ENCODE measurements around the gene ZNF611. TPM values are rescaled to one million over a fixed set of nuclear protein-coding genes. Genes with fewer than 3 reads are reported as not detected.
"Not testable (repeated sequence)": the region's sequence is repeated elsewhere in the genome, so short reads cannot be mapped to it uniquely, and the experiment has no call there.

The ZNF611 gene
- total RNA-seq, 1 experiment from 2014 or later, result 22.4 TPM

- Mint-ChIP-seq H3K9me3 (peaks cover 23% of the 10 kb centered on the region), H3K4me3 (no peak overlapping the region), H3K36me3 (peaks cover 64% of the 10 kb centered on the region), H3K4me1 (peaks cover 14% of the 10 kb centered on the region), H3K27me3 (ENCODE audit: low read depth) (peaks cover 28% of the 10 kb centered on the region), H3K27ac (no peak overlapping the region)
- ATAC-seq (no peak), DNase-seq (ENCODE audit: low spot score) (no peak)
- POLR2A ChIA-PET, result no interaction called here
- TF ChIP-seq JUN (CRISPR knock-in tag; IDR thresholded peaks at IDR 0.05) (no peak), ZNF232 (CRISPR knock-in tag; IDR thresholded peaks at IDR 0.05) (no peak), ZNF121 (CRISPR knock-in tag; IDR thresholded peaks at IDR 0.05) (no peak), NR2C2 (CRISPR knock-in tag; IDR thresholded peaks at IDR 0.05) (no peak), EMX1 (CRISPR knock-in tag; IDR thresholded peaks at IDR 0.05) (no peak), HMGXB4 (CRISPR knock-in tag; IDR thresholded peaks at IDR 0.05) (no peak), ZSCAN18 (CRISPR knock-in tag; IDR thresholded peaks at IDR 0.05) (no peak), ZNF416 (CRISPR knock-in tag; IDR thresholded peaks at IDR 0.05) (no peak), FOXJ3 (CRISPR knock-in tag; IDR thresholded peaks at IDR 0.05; ENCODE audit: borderline replicate concordance) (no peak), MLX (CRISPR knock-in tag; IDR thresholded peaks at IDR 0.05) (no peak), TEAD4 (CRISPR knock-in tag; IDR thresholded peaks at IDR 0.05) (no peak), NFE2L1 (CRISPR knock-in tag; IDR thresholded peaks at IDR 0.05) (no peak)
- CTCF ChIA-PET, result no interaction called here
Observed at GRCh38 chr19:52722062-52723003, 12.5 kb downstream of the ZNF611 start.

- H3K4me3 Mint-ChIP-seq, POLR2A ChIA-PET: not testable (repeated sequence)
- H3K36me3 Mint-ChIP-seq, result peaks cover 63% of the 10 kb centered on the region
Observed at GRCh38 chr19:52720541-52720940, 14.3 kb downstream of the ZNF611 start.

GRCh38 chr19:52716522-52716921, 18.3 kb downstream of the ZNF611 start:
- peaks cover 60% of the 10 kb centered on the region for H3K27me3 Mint-ChIP-seq (ENCODE audit: low read depth)
- POLR2A ChIA-PET, result no interaction called here
- ATAC-seq, result peak; percentile 98
- CTCF ChIA-PET, result interaction anchor here (0.6 kb wide), 2 partner anchors 9 to 445 kb away, joined by 3 read pairs; no protein-coding TSS in a partner anchor
- TF ChIP-seq ETV6 (CRISPR knock-in tag; IDR thresholded peaks at IDR 0.05), result peak; percentile 48; the same call in 1 of the 2 replicates
- no peak for TF ChIP-seq E2F1 (CRISPR knock-in tag; IDR thresholded peaks at IDR 0.05)
- TF ChIP-seq CREB1 (CRISPR knock-in tag; IDR thresholded peaks at IDR 0.05), result no peak
- peak; percentile 90 for TF ChIP-seq ZNF121 (CRISPR knock-in tag; IDR thresholded peaks at IDR 0.05)
- TF ChIP-seq ZNF416 (CRISPR knock-in tag; IDR thresholded peaks at IDR 0.05), result no peak
- TF ChIP-seq FOXP1 (CRISPR knock-in tag; IDR thresholded peaks at IDR 0.05; ENCODE audit: borderline replicate concordance), result no peak
- no peak for TF ChIP-seq FOXK1 (CRISPR knock-in tag; IDR thresholded peaks at IDR 0.05)
- TF ChIP-seq TEAD1 (CRISPR knock-in tag; IDR thresholded peaks at IDR 0.05), result peak; percentile 54; the same call in 1 of the 2 replicates
- peak; percentile 90 for TF ChIP-seq ZNF423 (CRISPR knock-in tag; IDR thresholded peaks at IDR 0.05)
- 0 out of 2 replicates have a peak, but pooled peaks have one; percentile 33 for TF ChIP-seq ZBTB21 (CRISPR knock-in tag; IDR thresholded peaks at IDR 0.05; ENCODE audit: borderline replicate concordance)
- 0 out of 2 replicates have a peak, but pooled peaks have one; percentile 30 for TF ChIP-seq SP1 (CRISPR knock-in tag; conservative IDR thresholded peaks at IDR 0.05)
- H3K27ac Mint-ChIP-seq, result peak overlapping the region; percentile 75
- peaks cover 20% of the 10 kb centered on the region for H3K9me3 Mint-ChIP-seq
- H3K4me3 Mint-ChIP-seq, result peak overlapping the region; percentile 51
- peaks cover 30% of the 10 kb centered on the region for H3K4me1 Mint-ChIP-seq
- peak; percentile 66 for DNase-seq (ENCODE audit: low spot score)
- peaks cover 70% of the 10 kb centered on the region for H3K36me3 Mint-ChIP-seq

More at GRCh38 chr19:52720541-52720940, 14.3 kb downstream of the ZNF611 start:
- Mint-ChIP-seq H3K27me3 (ENCODE audit: low read depth) (peaks cover 46% of the 10 kb centered on the region), H3K9me3 (peaks cover 23% of the 10 kb centered on the region), H3K4me1 (peaks cover 32% of the 10 kb centered on the region)
- DNase-seq (ENCODE audit: low spot score); CTCF ChIA-PET; H3K27ac Mint-ChIP-seq; ATAC-seq: not testable (repeated sequence)

GRCh38 chr19:52715902-52716301, 18.9 kb downstream of the ZNF611 start:
- peak overlapping the region; percentile 51 for H3K4me3 Mint-ChIP-seq
- DNase-seq (ENCODE audit: low spot score); POLR2A ChIA-PET: not testable (repeated sequence)
- CTCF ChIA-PET, result interaction anchor here (0.6 kb wide), 1 partner anchor 71 kb away, joined by 3 read pairs; no protein-coding TSS in a partner anchor
- peak overlapping the region; percentile 75; the same call in 1 of the 2 replicates for H3K27ac Mint-ChIP-seq
- peaks cover 69% of the 10 kb centered on the region for H3K36me3 Mint-ChIP-seq
- H3K9me3 Mint-ChIP-seq, result peaks cover 15% of the 10 kb centered on the region
- peaks cover 30% of the 10 kb centered on the region for H3K4me1 Mint-ChIP-seq
- peaks cover 60% of the 10 kb centered on the region for H3K27me3 Mint-ChIP-seq (ENCODE audit: low read depth)
- ATAC-seq, result peak; percentile 34; the same call in 1 of the 2 replicates

GRCh38 chr19:52715330-52715729, 19.5 kb downstream of the ZNF611 start:
- Mint-ChIP-seq H3K9me3 (peaks cover 14% of the 10 kb centered on the region), H3K36me3 (peaks cover 72% of the 10 kb centered on the region), H3K4me1 (peaks cover 30% of the 10 kb centered on the region), H3K27me3 (ENCODE audit: low read depth) (peaks cover 60% of the 10 kb centered on the region), H3K4me3 (0 out of 2 replicates have a peak overlapping the region, but pooled peaks have one; percentile 51)
- ATAC-seq; CTCF ChIA-PET; H3K27ac Mint-ChIP-seq; DNase-seq (ENCODE audit: low spot score); POLR2A ChIA-PET: not testable (repeated sequence)

All from WTC11 (cell line).